ENCODE measurements around the gene CR2. TPM values are rescaled to one million over a fixed set of nuclear protein-coding genes. Genes with fewer than 3 reads are reported as not detected.
A peak's percentile ranks its signal among the peaks of the same experiment; 100 is the strongest.
"Not testable (repeated sequence)": the region's sequence is repeated elsewhere in the genome, so short reads cannot be mapped to it uniquely, and the experiment has no call there.

The CR2 gene
- 0.54 TPM for total RNA-seq

GRCh38 chr1:207454046-207454964, at the start of gene CR2:
Gene CR2, plus strand, starts transcription at chr1:207454328. Its CDS starts 91 bp downstream, at chr1:207454419.
- DNase-seq (ENCODE audit: low read depth in 2 of 3, low spot score in 2 of 3): peak in 2 of 3 donors; percentile 43 to 45

DNA sequence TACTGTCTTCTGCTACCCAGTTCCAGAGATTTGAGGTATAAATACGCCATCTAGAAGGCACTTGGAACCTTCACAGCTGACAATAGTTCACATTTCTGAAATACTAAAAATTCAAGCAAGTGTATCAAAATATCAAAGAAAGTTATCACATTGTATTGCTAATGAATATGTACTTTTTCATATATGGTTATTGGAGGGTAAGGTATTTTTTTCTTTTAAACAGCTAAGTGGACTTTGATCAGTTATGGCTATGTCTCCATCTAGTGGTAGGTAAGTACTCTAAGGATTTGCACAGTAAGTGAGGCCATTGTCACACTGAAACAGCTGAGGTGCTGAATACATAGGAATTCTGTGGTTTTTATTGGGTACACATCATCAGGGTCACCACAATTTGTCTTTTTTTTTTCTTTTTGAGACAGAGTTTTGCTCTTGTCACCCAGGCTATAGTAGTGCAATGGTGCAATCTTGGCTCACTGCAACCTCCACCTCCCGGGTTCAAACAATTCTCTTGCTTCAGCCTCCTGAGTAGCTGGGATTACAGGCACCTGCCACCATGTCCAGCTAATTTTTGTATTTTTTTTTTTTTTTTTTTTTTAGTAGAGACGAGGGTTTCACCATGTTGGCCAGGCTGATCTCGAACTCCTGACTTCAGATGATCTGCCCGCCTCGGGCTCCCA, 49.1 kb upstream of the CR2 start:
- DNase-seq (ENCODE audit: low read depth in 2 of 3, low spot score in 2 of 3): peak; percentile 19 to 74 (median 63)

DNA sequence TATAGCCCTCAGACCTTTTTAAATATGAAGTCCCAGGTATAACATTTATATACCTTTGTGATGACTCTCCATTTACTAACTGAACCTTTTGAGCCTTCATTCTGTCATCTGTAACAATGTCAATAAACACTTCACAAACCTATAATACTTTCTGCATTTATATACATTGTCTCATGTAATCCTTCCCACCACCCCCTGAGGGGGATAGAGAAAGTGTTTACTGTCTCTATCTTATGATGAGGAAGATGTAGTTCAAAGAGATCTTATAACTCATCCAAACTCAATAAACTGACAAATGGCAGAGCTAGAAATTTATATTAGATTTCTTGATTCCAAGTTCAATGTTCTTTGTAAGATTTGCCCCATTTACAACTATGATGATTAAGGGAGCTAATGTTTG, 48.3 kb upstream of the CR2 start:
- DNase-seq (ENCODE audit: low read depth in 2 of 3, low spot score in 2 of 3): peak in 1 of 3 donors; percentile 36

GRCh38 chr1:207407655-207408260, 46.4 kb upstream of the CR2 start:
- no peak for DNase-seq (ENCODE audit: low read depth in 2 of 3, low spot score in 2 of 3)

DNA sequence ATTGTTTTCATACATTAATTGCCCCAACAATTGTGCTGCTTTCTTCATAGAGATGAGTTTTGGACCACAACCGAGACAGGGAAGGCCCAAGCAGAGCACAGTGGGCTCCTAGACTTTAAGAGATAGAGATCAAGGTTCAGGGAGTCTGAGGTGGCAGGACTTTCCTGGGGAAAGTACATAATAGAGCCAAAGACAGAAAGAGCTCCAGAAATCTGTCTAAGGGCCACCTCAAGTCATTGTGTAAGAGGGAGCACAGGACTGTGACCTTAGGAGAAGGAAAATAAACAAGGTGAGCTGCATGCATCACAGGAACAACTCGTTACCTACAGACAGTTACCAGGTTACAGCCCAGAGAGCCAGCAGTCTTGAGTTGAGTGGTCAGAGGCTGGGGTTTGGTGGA, 41.3 kb upstream of the CR2 start:
- no peak for DNase-seq (ENCODE audit: low read depth in 2 of 3, low spot score in 2 of 3)

DNA sequence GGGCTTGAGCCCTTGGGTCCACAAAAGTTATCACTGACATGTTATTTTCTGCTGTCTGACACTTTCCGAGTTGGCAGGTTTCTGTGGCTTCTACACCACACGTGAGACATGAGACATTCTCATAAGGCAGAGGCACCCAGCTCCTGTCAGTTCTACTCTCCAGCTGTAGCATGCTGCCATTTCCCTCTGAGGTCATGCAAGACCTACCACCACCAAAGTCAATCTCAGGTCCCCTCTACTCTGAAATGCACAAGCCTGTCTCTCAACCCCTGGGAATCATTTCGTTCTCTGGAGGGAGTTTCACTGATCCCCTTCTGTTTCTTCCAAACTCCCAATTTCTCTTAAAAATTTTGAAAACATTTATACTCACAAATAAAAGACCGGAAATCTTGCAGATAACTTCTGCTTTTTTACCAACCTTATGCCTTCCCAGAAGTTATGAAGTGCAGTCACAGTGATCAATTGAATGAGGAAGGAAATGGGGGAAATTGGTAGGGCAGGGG, 39.5 kb upstream of the CR2 start:
- DNase-seq (ENCODE audit: low read depth in 2 of 3, low spot score in 2 of 3): peak in 2 of 3 donors; percentile 52 to 72

DNA sequence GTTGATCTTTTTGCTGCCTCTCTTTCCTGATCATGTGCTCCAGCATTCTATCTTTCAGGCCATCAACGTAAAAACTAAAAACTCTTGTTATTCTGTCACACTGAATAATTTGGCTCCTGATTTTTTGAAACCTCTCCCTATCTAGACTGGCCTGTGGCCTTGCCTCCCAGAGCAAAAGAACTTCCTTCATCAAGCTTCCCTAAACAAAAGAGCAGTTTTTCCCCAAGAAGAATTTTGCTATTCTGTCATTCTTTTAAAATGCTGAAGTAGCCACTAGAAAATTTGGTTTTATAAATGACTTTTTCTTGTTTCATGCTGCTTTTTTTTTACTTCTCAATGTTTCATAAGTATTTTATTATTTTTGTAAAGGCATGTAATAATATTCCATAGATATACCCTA, 37.1 kb upstream of the CR2 start:
- no peak for DNase-seq (ENCODE audit: low read depth in 2 of 3, low spot score in 2 of 3)

GRCh38 chr1:207418351-207418750, 35.8 kb upstream of the CR2 start:
- peak in 1 of 3 donors; percentile 42 for DNase-seq (ENCODE audit: low read depth in 2 of 3, low spot score in 2 of 3)

DNA sequence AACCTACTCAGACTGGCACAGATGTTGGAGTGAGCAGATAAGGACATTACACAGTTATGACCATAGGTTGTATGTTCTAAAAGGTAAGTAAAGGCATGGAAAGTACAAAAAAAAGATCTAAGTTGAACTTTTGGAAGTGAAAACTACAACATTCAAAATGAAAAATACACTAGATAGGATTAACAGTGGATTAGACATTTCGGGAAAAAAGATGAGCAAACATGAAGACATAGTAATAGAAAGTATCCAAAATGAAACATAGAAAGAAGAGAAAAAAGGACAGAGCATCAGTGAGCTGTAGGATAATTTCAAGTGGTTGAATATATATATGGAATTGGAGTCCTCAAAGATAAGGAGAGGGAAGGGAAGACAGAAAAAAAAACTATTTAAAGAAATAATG, 34.0 kb upstream of the CR2 start:
- DNase-seq (ENCODE audit: low read depth in 2 of 3, low spot score in 2 of 3): no peak

GRCh38 chr1:207421078-207421477, 33.0 kb upstream of the CR2 start:
- no peak for DNase-seq (ENCODE audit: low read depth in 2 of 3, low spot score in 2 of 3)

- no peak for DNase-seq (ENCODE audit: low read depth in 2 of 3, low spot score in 2 of 3)
Measured at GRCh38 chr1:207423560-207424292, 30.4 kb upstream of the CR2 start.

GRCh38 chr1:207424570-207425131, 29.5 kb upstream of the CR2 start:
- no peak for DNase-seq (ENCODE audit: low read depth in 2 of 3, low spot score in 2 of 3)

- DNase-seq (ENCODE audit: low read depth in 2 of 3, low spot score in 2 of 3): peak in 1 of 3 donors; percentile 22
Measured at GRCh38 chr1:207427832-207428585, 26.1 kb upstream of the CR2 start.

GRCh38 chr1:207428783-207429182, 25.3 kb upstream of the CR2 start:
- DNase-seq (ENCODE audit: low read depth in 2 of 3, low spot score in 2 of 3): no peak

DNA sequence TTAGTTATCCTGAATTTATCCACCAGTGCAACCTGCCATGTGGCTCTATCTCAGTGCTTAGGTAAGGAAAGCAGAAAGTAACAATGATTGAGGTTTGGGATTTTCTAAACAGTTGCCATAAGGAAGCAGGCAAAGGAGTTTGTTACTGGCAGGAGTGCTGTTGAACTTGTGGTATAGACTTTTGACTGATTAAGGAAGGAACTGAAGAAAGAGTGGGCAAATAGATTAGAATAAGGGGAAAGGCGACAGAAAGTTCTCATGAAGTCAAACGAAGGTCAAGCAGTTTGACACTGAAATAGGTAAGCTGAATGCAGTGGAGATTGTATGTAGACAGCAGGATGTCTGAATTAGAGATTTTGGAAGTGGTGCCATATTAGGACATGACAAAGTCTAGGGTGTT, 24.2 kb upstream of the CR2 start:
- peak in 1 of 3 donors; percentile 58 for DNase-seq (ENCODE audit: low read depth in 2 of 3, low spot score in 2 of 3)

GRCh38 chr1:207430602-207431001, 23.5 kb upstream of the CR2 start:
- DNase-seq (ENCODE audit: low read depth in 2 of 3, low spot score in 2 of 3): no peak

DNA sequence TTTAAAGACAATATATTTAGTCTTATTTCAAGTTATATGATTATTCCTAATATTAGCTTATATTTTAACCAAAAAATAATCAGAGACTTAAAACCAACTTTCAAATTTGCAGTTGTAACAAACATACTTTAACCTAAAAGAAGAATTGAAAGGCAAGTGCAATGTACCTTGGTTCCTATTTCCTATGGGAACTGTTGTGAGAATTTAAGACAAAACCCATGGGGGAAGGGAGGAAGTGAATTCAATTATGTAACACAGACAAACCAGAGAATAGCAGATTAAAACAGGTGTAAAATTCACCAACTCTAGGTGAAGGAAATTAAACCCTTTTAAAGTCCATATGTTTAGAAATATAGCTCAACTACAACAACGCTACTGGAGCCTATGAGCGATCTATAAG, 22.6 kb upstream of the CR2 start:
- DNase-seq (ENCODE audit: low read depth in 2 of 3, low spot score in 2 of 3): no peak

- DNase-seq (ENCODE audit: low read depth in 2 of 3, low spot score in 2 of 3): no peak
Measured at GRCh38 chr1:207433435-207433834, 20.7 kb upstream of the CR2 start.

GRCh38 chr1:207436746-207437145, 17.4 kb upstream of the CR2 start:
- not testable (repeated sequence) for DNase-seq (ENCODE audit: low read depth in 2 of 3, low spot score in 2 of 3)

DNA sequence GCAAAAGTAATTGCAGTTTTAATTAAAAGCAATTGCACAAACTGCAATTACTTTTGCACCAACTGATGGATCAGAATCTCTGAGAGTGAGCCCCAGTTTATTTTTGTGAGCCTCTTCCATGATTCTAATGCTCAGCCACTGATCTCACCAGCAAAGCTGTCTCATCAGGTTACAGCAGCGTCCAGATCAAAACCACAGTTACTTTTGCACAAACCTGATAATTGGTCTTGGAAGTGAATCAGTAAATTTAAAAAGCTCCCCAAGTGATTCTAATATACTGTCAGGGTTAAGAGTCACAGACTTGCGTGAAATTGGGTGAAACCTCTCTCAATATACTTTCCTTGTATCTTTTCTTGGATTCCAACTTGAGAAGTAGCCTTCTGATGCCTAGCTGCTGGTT, 13.5 kb upstream of the CR2 start:
- no peak for DNase-seq (ENCODE audit: low read depth in 2 of 3, low spot score in 2 of 3)
